SH-SY5Y (cell line): ENCODE results near the gene ZNF236.
A peak's percentile ranks its signal among the peaks of the same experiment; 100 is the strongest.

Experiments
- GATA2 ChIP-seq: IDR thresholded peaks from 2 replicates; pipeline ENCODE4 v1.6.1; 2011; ENCODE audit warnings: mild to moderate bottlenecking, low read depth, low read length
- GATA3 ChIP-seq: IDR thresholded peaks from 2 replicates; pipeline ENCODE4 v1.6.1; 2011; ENCODE audit warnings: low read depth, mild to moderate bottlenecking, low read length, moderate library complexity

DNA sequence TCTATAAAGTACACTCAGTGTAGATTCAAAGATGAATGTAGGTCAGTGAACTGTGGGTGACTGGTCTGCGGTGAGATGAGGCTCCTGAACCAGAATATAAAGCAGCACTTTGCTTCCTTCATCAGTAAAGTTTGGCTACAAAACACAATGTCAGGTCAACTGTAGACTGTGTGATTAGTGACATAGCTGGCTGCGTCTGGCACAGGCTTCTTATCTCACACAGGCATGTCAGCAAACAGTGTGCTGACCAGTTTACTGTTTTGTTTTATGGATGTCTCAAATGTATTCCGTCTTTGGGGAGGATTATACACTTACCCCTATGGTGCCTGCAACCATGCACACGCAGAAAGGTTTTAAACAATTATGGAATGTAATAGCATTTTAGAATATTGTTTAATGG is 87.1 kb downstream of the ZNF236 start:
- TF ChIP-seq GATA3: no peak
- 0 out of 2 replicates have a peak, but pooled peaks have one; percentile 15 for TF ChIP-seq GATA2
